SU-DHL-6 (cell line): ENCODE data around the gene S100A14.

Source experiments
- H2AFZ ChIP-seq: fragments of 200-600 bp; sonication (generic); 2 replicates; pipeline ENCODE4 v1.6.1; 2014; ENCODE audit warnings: low read depth, mild to moderate bottlenecking, moderate library complexity, mixed read lengths, antibody characterized with exemption, low read length; ENCODE audit not compliant: severe bottlenecking
- H3F3A ChIP-seq: fragments of 200-600 bp; shearing (Covaris generic); 2 replicates; pipeline ENCODE4 v1.6.0; 2016; ENCODE audit warnings: antibody characterized with exemption, mild to moderate bottlenecking; ENCODE audit not compliant: insufficient read depth
- H3K27ac ChIP-seq: fragments of 200-600 bp; sonication (generic); 2 replicates; pipeline ENCODE4 v1.5.1; 2016; ENCODE audit warnings: low read depth, mild to moderate bottlenecking, low read length, moderate library complexity, mixed read lengths
- H3K27me3 ChIP-seq: fragments of 200-600 bp; sonication (generic), shearing (Covaris generic); 2 replicates; pipeline ENCODE4 v1.6.0; 2014; ENCODE audit warnings: mild to moderate bottlenecking, low read length
- H3K36me3 ChIP-seq: fragments of 200-600 bp; sonication (generic); 2 replicates; pipeline ENCODE4 v1.6.1; 2014; ENCODE audit warnings: mild to moderate bottlenecking, low read length, mixed read lengths
- H3K4me2 ChIP-seq: fragments of 300-600, 200-600 bp; shearing (Covaris generic), sonication (generic); 2 replicates; pipeline ENCODE4 v1.6.0; 2014; ENCODE audit warnings: low read length, low read depth, mild to moderate bottlenecking; ENCODE audit not compliant: poor library complexity, severe bottlenecking
- H3K4me3 ChIP-seq: fragments of 200-600 bp; sonication (generic); 2 replicates; pipeline ENCODE4 v1.5.1; 2014; ENCODE audit warnings: antibody characterized with exemption, low read length, mild to moderate bottlenecking, mixed read lengths; ENCODE audit not compliant: insufficient read depth, poor library complexity, severe bottlenecking
- H3K79me2 ChIP-seq: fragments of 200-600 bp; sonication (generic); 2 replicates; pipeline ENCODE4 v1.6.1; 2014; ENCODE audit warnings: mild to moderate bottlenecking, low read length, moderate library complexity; ENCODE audit not compliant: insufficient read depth
- H3K9ac ChIP-seq: fragments of 200-600 bp; sonication (generic); 2 replicates; pipeline ENCODE4 v1.7.0; 2014; ENCODE audit warnings: mild to moderate bottlenecking, low read length
- H3K9me2 ChIP-seq: fragments of 200-600 bp; sonication (generic); replicated peaks from 2 replicates; pipeline ENCODE4 v1.6.1; 2014; ENCODE audit warnings: low read length; ENCODE audit not compliant: insufficient read depth
- H3K9me3 ChIP-seq: fragments of 200-600 bp; sonication (generic); 2 replicates; pipeline ENCODE4 v1.6.1; 2014; ENCODE audit warnings: low read length, mixed read lengths; ENCODE audit not compliant: insufficient read depth
- H4K20me1 ChIP-seq: fragments of 200-600 bp; sonication (generic); 2 replicates; pipeline ENCODE4 v1.6.1; 2014; ENCODE audit warnings: low read depth, mild to moderate bottlenecking, antibody characterized with exemption, low read length, moderate library complexity, mixed read lengths
- CTCF ChIP-seq: fragments of 200-600 bp; sonication (generic); IDR thresholded peaks from one replicate; pipeline ENCODE4 v1.5.1; 2017; ENCODE audit warnings: antibody characterized with exemption, mild to moderate bottlenecking, low read length, moderate library complexity; ENCODE audit not compliant: insufficient read depth, poor library complexity, severe bottlenecking
- EZH2phosphoT487 ChIP-seq: fragments of 200-600 bp; sonication (generic), shearing (Covaris generic); conservative IDR thresholded peaks from 2 replicates; pipeline ENCODE4 v1.6.1; 2018; ENCODE audit warnings: mild to moderate bottlenecking, antibody characterized with exemption, low read length, moderate library complexity, mixed read lengths

S100A14 gene

GRCh38 chr1:153619171-153619570, 3.0 kb upstream of the S100A14 start:
- no peaks in the 10 kb centered on the region for H4K20me1 ChIP-seq
- no peaks in the 10 kb centered on the region for H3K9me3 ChIP-seq
- H3K9me2 ChIP-seq = no peaks in the 10 kb centered on the region
- no peak overlapping the region for H3K4me3 ChIP-seq
- no peaks in the 10 kb centered on the region for H3K79me2 ChIP-seq
- no peaks in the 10 kb centered on the region for H3F3A ChIP-seq
- no peaks in the 10 kb centered on the region for H3K27me3 ChIP-seq
- H3K9ac ChIP-seq = no peak overlapping the region
- H3K4me2 ChIP-seq = no peak overlapping the region
- no peaks in the 10 kb centered on the region for H3K36me3 ChIP-seq
- H3K27ac ChIP-seq = no peak overlapping the region
- H2AFZ ChIP-seq = no peak overlapping the region
- TF ChIP-seq CTCF (no peak), EZH2phosphoT487 (no peak)

GRCh38 chr1:153617663-153618062, 1.5 kb upstream of the S100A14 start:
- Histone ChIP-seq H2AFZ (no peak overlapping the region), H3K27ac (no peak overlapping the region)

GRCh38 chr1:153616917-153617311, 789 bp upstream of the S100A14 start:
- H3K27ac ChIP-seq = no peak overlapping the region
- no peak overlapping the region for H3K4me3 ChIP-seq
- no peaks in the 10 kb centered on the region for H3K9me3 ChIP-seq
- TF ChIP-seq CTCF (no peak), EZH2phosphoT487 (no peak)
- H3K4me2 ChIP-seq = no peak overlapping the region
- H3K9ac ChIP-seq = no peak overlapping the region
- H3K9me2 ChIP-seq = no peaks in the 10 kb centered on the region
- no peaks in the 10 kb centered on the region for H3K27me3 ChIP-seq
- H3K36me3 ChIP-seq = no peaks in the 10 kb centered on the region
- no peaks in the 10 kb centered on the region for H3K79me2 ChIP-seq
- no peaks in the 10 kb centered on the region for H3F3A ChIP-seq
- no peak overlapping the region for H2AFZ ChIP-seq
- no peaks in the 10 kb centered on the region for H4K20me1 ChIP-seq

More at GRCh38 chr1:153617663-153618062, 1.5 kb upstream of the S100A14 start:
- Histone ChIP-seq H3K4me2 (no peak overlapping the region), H3K27me3 (no peaks in the 10 kb centered on the region), H3K79me2 (no peaks in the 10 kb centered on the region), H3K9me2 (no peaks in the 10 kb centered on the region), H4K20me1 (no peaks in the 10 kb centered on the region), H3K9me3 (no peaks in the 10 kb centered on the region), H3F3A (no peaks in the 10 kb centered on the region), H3K36me3 (no peaks in the 10 kb centered on the region), H3K4me3 (no peak overlapping the region), H3K9ac (no peak overlapping the region)
- no peak for TF ChIP-seq EZH2phosphoT487
- TF ChIP-seq CTCF = peak; percentile 85
